HG02943 (cell line): ENCODE results near the gene UCP3.
A peak's percentile ranks its signal among the peaks of the same experiment; 100 is the strongest.

Source experiments
- ATAC-seq: cut with Tn5 transposase; IDR thresholded peaks from one replicate; pipeline ENCODE4 v1.9.1; 2021; ENCODE audit warnings: mild to moderate bottlenecking, low read depth, moderate library complexity; ENCODE audit not compliant: unreplicated experiment

The UCP3 gene

GRCh38 chr11:73980001-73980961 is 28.6 kb downstream of the UCP3 start:
- ATAC-seq, result peak; percentile 39

- ATAC-seq, result no peak
Observed at GRCh38 chr11:73978576-73979086, 30.3 kb downstream of the UCP3 start.

GRCh38 chr11:73977856-73978519 is 30.9 kb downstream of the UCP3 start:
- no peak for ATAC-seq

- ATAC-seq, result no peak
Observed at GRCh38 chr11:73976451-73977151, 32.3 kb downstream of the UCP3 start.

GRCh38 chr11:73975479-73975757 is 33.5 kb downstream of the UCP3 start:
- no peak for ATAC-seq

- ATAC-seq, result no peak
Observed at GRCh38 chr11:73974604-73975478, 34.0 kb downstream of the UCP3 start.

- ATAC-seq, result no peak
Observed at GRCh38 chr11:73972620-73973449, 36.0 kb downstream of the UCP3 start.

- ATAC-seq, result no peak
Observed at GRCh38 chr11:73972187-73972586, 36.7 kb downstream of the UCP3 start.

GRCh38 chr11:73971175-73971719 is 37.6 kb downstream of the UCP3 start:
- no peak for ATAC-seq

GRCh38 chr11:73969991-73970800 is 38.7 kb downstream of the UCP3 start:
- no peak for ATAC-seq

GRCh38 chr11:73969091-73969490 is 39.8 kb downstream of the UCP3 start:
- no peak for ATAC-seq

GRCh38 chr11:73968356-73968966 is 40.4 kb downstream of the UCP3 start:
- no peak for ATAC-seq

GRCh38 chr11:73965764-73966121 is 43.1 kb downstream of the UCP3 start:
- ATAC-seq, result no peak

GRCh38 chr11:73965076-73965763 is 43.7 kb downstream of the UCP3 start:
- no peak for ATAC-seq

- no peak for ATAC-seq
Observed at GRCh38 chr11:73963861-73964260, 45.0 kb downstream of the UCP3 start.

- no peak for ATAC-seq
Observed at GRCh38 chr11:73962101-73962705, 46.7 kb downstream of the UCP3 start.

- ATAC-seq, result no peak
Observed at GRCh38 chr11:73961321-73961720, 47.6 kb downstream of the UCP3 start.
